ENCODE results near the gene FGFR1OP2. TPM values are rescaled to one million over a fixed set of nuclear protein-coding genes. Genes with fewer than 3 reads are reported as not detected.

Gene FGFR1OP2
- total RNA-seq (2022; extraction: Qiagen RNA extraction; ENCODE audit: low read depth) = 26.4 to 36.4 TPM (median 28.1 TPM) in 5 replicates

GRCh38 chr12:26937863-26938700 lies at the start of gene FGFR1OP2, which contains the start of gene INTS13:
TSS of gene FGFR1OP2 (plus strand) at chr12:26938470. CDS start at chr12:26954159, 15,689 bp downstream.
TSS of gene INTS13 (minus strand) at chr12:26937981. CDS start at chr12:26936803, 1,178 bp downstream.

GRCh38 chr12:27014085-27014858 lies 76.0 kb downstream of the FGFR1OP2 start, which contains the start of gene TM7SF3:
TSS of gene TM7SF3 (minus strand) at chr12:27014384. CDS start at chr12:27014168, 216 bp downstream.

Other genes starting within 250 kb of the FGFR1OP2 start
- 1.3 to 2.5 TPM (median 2.4 TPM) in 5 replicates for gene ITPR2, start 105.3 kb upstream of the FGFR1OP2 start, total RNA-seq (2022; extraction: Qiagen RNA extraction; ENCODE audit: low read depth)
- gene INTS13, start 489 bp upstream of the FGFR1OP2 start, total RNA-seq (2022; extraction: Qiagen RNA extraction; ENCODE audit: low read depth) = 22.3 to 34.2 TPM (median 25.2 TPM) in 5 replicates
- 59.3 to 79.8 TPM (median 73.3 TPM) in 5 replicates for gene TM7SF3, start 75.9 kb downstream of the FGFR1OP2 start, total RNA-seq (2022; extraction: Qiagen RNA extraction; ENCODE audit: low read depth)
- 18.9 to 32.8 TPM (median 29.2 TPM) in 5 replicates for gene MED21, start 84.1 kb downstream of the FGFR1OP2 start, total RNA-seq (2022; extraction: Qiagen RNA extraction; ENCODE audit: low read depth)
- gene C12orf71, start 144.1 kb downstream of the FGFR1OP2 start, total RNA-seq (2022; extraction: Qiagen RNA extraction; ENCODE audit: low read depth) = not detected in 5 replicates

All from A549 treated with RU486 at 1 μM for 4 hours (cell line).